Panc1 (cell line): ENCODE data around the gene CNGA3.

Experiments
- POLR2AphosphoS5 ChIP-seq: IDR thresholded peaks from 2 replicates; pipeline ENCODE4 v1.6.1; 2012; ENCODE audit warnings: mild to moderate bottlenecking, low read depth, low read length, moderate library complexity
- REST ChIP-seq, 2 experiments: IDR thresholded peaks; 2 replicates each; pipeline ENCODE4 v1.6.1; 2011 to 2012; ENCODE audit warnings: low read depth in 2 of 2, control low read depth in 1 of 2, low read length in 1 of 2, mild to moderate bottlenecking in 1 of 2, moderate library complexity in 1 of 2; ENCODE audit not compliant: insufficient read depth in 1 of 2
- TF ChIP-seq, protein P1 (sequence below): fragments of 450-650 bp; IDR thresholded peaks from 2 replicates; pipeline ENCODE4 v1.5.1; 2017; ENCODE audit warnings: mild to moderate bottlenecking

DNA sequence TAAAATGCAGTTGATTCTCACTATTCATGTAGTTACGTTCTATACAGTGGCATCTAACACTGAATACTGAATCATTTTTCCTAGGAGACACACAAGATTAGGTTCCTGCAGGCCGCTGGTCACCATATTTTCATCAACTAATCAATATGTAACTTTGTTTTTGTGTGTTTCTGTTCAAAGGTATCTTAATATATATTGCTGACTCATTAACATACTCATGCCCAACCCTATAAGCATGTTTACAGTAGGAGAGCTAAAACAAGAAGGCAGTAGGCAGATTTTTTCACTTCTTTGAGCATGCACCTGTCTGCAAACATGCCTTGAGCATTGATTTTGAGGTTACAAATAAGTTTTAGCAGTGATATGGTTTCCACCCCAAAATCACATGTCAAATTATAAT lies 30.3 kb upstream of the CNGA3 start:
- TF ChIP-seq REST (IDR thresholded peaks at IDR 0.05; ENCODE audit: insufficient read depth in 1 of 2, low read depth in 2 of 2, low read length in 1 of 2) (no peak), POLR2AphosphoS5 (no peak)
- TF ChIP-seq, protein P1, sequence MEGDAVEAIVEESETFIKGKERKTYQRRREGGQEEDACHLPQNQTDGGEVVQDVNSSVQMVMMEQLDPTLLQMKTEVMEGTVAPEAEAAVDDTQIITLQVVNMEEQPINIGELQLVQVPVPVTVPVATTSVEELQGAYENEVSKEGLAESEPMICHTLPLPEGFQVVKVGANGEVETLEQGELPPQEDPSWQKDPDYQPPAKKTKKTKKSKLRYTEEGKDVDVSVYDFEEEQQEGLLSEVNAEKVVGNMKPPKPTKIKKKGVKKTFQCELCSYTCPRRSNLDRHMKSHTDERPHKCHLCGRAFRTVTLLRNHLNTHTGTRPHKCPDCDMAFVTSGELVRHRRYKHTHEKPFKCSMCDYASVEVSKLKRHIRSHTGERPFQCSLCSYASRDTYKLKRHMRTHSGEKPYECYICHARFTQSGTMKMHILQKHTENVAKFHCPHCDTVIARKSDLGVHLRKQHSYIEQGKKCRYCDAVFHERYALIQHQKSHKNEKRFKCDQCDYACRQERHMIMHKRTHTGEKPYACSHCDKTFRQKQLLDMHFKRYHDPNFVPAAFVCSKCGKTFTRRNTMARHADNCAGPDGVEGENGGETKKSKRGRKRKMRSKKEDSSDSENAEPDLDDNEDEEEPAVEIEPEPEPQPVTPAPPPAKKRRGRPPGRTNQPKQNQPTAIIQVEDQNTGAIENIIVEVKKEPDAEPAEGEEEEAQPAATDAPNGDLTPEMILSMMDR, result no peak
